HG02973 (cell line): ENCODE results near the gene PSMB5.

ENCODE experiments used
- ATAC-seq: cut with Tn5 transposase; IDR thresholded peaks from one replicate; pipeline ENCODE4 v1.9.1; 2021; ENCODE audit warnings: moderate library complexity; ENCODE audit not compliant: unreplicated experiment

PSMB5 gene

DNA sequence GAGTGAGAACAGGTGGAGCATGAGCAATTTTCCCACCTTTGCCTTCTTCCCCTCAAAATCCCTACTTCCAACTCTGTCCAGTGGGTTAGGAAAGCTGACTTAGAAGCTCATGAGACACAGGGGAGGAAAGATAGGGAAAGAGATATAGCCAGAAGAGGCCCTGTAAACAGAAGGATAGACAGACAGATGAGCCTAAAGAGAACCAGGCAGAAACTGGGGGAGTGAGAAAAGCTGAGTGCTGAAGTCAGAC, 57.3 kb downstream of the PSMB5 start:
- no peak for ATAC-seq

DNA sequence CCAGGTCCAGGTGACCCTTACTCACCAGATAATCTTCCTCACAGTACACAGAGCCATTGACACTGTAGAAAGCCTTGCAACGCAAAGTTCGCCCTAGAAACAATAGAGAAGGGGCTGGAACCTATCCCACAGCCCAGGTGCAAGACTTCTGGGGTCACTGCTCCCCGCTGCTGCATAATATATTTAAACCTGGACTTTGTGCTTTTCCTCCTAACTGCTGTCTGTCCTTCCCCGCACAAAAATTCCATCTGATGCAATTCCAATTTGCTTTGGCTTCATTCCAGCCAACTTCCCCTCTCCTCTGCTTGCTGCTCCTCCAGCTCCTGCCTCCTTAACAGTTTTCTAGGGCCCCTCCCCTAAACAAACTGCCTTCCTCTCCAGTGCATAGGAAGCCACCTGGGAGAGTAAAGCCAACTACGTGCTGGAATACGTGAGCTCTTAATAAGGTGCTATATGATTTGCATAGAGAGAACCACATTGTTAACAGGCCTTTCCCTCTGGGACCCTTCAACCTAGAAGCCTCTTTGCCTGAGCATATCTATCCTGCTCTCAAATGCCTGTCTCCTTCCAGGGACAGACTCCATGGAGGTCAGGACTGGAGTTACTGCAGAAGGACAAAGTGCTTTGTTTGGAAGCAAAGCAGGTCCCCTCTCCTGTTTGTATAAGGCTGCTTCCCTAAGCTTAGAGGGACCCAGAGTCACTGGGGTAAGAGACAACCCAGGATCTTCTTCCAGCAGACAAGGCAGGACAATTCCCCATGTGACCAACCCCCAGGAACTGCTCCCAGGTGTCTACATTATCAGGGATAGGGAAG, 57.9 kb downstream of the PSMB5 start:
- ATAC-seq: no peak
